Stimulated activated CD4-positive, alpha-beta T cell treated with anti-CD3 and anti-CD28 coated beads, Interleukin-15, amount 100 ng/mL, for 1 hour (primary cell): ENCODE data around the gene AKT3.

Experiments used
- DNase-seq, 2 donors: peaks; one replicate each; pipeline ENCODE4 v3.0.0-alpha.2; 2020; ENCODE audit warnings: low read depth in 1 of 2, low spot score in 1 of 2

AKT3 gene

DNA sequence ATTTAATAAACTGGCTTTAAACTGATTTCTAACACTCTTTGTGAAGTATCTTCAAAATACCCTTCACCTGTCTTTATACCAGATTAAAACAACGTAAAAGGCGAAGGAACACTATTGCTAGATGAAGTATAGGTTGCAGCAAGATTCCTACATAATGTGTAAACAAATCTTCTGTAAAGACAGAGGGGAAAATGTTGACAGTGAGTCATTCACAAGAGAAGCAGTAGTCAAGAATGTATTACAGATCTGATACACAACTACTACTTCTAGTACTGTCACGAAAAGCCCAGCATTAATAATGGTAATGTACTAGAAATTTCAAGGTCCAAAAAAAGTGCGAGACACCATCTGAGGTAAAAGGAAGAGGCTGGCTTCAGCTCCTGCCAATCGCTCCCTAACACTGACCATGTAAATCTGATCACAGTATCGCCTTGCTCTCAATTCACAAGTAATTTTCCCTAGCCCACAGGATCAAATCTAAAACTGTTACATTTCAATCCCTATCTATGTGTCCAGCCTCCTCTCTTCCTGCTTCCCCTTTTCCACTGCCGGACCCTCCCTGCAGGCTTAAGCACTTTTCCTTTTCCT is 290.4 kb downstream of the AKT3 start:
- no peak for DNase-seq

DNA sequence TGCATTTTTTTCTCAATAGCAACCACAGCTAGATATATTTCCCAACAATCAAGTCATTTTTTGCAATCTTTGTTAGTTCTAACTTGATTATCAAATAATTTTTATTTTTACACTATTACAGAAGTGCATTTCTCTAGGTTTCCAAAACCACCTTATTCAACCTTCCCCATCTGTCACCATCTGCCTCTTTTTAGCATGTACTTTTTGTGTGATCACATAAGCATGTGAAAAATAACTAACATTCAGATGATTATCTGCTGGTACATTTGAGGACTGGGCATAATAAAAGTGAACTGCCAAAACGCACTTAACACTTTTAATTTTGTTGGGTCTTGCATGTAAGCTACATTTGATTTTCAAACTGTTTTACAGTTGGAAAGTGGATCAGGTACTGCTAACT is 291.5 kb downstream of the AKT3 start:
- DNase-seq = no peak

DNA sequence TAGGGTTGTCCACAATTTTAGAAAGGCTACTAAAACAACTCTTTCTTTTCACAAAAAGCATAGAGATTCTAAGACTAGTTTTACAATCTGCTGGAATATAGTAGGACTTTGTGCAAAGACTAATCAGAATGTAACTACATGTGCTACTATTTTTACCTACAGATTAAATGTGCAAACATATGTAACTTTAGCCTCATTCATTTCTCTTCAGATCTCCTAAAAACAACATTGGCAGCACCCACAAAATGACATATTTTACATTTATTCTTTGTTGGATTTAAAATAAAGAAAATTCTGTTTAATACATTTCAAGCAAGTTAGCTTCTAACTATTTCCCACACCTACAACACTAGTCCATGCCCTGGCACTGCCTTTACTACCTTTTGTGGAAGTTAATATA is 292.2 kb downstream of the AKT3 start:
- no peak for DNase-seq

DNA sequence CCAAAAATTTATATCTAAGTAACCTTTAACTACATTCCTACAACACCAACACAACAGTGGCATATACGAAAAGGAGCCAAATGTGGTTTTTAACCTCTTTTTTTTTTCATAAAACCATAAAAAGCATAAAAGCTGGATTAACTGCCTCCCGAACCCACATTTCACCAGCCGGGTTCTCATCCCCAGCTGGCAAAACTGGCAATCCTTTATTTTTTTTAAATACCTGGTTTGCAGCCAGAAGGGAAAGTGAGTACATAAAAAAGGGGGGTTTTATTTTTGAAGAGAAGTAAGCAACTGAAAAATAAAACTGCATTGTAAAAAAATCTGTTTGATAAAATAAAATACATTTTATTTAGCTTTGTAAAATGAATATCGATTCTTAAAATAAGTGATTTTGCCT is 295.4 kb downstream of the AKT3 start:
- no peak for DNase-seq

DNA sequence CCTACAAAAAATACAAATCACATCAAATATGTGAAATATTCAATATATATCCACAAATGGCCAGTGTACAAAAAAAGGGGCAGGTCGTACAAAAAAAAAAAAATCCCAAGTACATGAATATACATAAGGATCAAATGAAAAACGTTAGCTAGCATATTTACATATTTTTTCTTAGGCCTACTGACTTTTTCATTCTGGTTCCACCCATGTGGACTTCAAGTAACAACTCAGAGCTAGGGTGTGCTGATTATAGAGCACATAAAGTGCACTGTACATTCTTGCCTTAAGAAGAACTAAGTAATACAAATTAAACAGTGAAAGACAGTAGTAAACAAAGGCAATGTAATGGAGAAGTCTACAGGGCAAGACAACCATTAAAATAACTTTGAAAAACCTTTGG is 297.0 kb downstream of the AKT3 start:
- no peak for DNase-seq

DNA sequence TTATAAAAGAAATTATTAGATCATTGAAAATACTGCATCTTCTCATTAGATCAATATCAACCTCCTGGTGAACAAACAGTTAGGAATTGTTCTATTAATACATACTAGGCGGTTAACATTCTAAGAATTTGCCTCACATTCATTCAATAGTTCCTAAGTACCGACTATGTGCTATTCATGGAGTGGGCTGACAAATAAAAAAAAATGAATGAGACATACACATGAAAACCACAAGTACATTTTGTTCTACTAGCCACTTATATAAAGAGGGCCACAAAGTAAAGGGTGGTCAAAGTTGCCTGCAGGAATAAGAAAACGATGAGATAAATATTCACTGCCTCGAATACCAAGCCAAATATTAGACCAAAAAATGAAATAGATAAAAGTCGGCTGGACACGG is 299.8 kb downstream of the AKT3 start:
- DNase-seq = no peak

DNA sequence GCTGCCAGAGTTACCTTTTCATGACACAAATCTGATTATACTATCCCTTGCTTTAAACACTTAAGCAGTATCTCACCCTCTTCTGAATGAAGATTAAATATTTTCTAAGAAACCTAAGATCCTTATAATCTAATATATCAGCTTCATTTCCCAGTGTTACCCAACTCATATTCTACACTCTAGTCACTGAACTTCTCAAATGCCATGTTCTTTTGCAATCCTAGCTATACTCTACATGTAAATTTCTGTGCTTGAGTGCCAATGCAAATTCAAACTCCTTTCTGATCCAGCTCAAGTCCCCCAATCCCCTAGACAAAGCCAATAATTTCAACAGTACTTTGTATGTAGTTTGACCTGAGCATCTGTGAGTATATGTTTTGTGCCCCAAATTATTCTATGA is 300.3 kb downstream of the AKT3 start:
- DNase-seq = no peak

DNA sequence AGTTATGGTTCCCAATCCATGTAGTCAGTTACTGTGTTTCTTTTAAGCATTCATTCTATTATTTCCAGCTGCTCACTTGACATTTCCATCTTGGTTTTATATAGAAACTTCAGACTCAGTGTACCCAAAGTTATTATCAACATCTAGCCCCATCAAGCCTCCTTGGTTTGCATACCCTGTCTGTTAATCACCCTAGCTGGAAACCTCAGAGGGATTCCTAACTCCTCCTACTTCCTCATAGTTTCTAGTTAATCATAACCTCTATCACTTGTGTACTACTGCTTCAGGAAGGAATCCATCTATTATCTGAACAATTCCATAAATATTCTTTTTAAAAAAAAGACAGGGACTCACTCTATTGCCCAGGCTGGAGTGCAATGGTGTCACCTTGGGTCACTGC is 300.9 kb downstream of the AKT3 start:
- DNase-seq = no peak

DNA sequence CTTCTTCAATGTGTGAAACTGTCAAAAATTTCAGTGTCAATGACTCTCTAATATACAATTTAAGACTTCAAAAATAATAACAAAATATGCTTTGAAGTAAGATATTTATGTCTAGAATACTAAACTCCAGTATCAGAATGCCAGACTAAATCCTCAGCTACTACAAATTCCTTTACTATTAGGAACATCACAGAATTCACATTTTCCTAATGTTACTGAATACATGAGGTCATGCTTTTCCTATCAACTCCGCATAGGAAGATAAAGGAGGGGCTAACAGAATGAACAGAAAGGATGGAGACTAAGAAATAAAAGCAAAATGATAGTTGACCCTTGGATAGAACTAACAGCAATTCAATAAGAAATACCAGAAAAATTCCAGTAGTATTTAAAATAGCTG is 301.5 kb downstream of the AKT3 start:
- no peak for DNase-seq

DNA sequence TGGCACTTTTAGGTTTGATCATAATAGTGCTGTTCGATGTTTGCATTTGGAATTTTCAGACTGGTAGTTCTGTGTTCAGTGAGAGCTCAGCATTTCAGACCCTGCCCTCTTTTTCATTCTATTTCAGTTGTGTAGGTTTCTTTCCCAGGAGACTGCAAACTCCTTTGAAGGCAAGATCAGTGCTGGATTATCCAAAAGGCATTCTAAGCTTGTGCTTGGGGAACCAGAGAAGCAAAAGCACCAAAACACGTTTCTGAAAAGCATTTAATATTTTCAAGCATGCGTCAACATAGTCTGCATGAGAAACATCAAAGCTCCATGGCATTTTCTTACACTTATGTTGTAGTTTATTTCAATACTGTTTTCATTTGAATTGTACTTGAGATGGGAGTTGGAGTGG is 302.2 kb downstream of the AKT3 start:
- no peak for DNase-seq

DNA sequence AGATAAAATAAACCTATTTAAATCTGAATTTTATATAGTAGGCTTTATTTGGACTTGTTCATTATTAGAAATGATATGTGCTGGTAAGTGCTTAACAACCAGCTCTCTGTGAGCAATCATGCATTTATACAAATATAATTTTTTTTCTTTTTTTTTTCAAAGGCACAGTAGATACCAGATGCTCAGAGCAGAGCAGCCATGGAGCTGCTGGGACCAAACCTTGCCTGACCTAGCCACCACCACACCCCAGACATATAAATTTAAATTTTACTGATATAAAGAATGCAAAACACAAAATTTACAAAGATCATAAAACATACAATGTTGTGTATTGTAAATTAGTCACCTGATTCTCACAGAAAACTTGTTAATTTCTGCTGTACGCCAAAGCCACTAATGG is 303.6 kb downstream of the AKT3 start:
- no peak for DNase-seq

DNA sequence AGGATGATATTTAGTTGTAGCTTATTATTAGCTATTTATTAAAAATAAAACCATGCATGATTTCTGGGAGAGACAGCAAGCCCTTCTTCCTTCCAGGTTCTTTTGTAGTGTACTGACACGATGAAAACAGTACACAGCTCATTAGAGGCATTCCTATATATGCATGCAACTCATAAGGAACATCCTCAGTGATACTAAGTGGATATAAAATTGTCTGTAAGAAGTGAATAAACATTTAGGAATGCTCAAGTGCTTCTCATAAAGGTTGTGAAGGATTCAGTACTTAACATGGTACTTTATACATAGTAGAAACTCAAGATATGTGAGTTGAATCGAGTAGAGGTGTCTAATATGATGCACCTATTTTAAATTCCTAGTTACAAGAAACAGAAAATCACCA is 306.5 kb downstream of the AKT3 start:
- no peak for DNase-seq

DNA sequence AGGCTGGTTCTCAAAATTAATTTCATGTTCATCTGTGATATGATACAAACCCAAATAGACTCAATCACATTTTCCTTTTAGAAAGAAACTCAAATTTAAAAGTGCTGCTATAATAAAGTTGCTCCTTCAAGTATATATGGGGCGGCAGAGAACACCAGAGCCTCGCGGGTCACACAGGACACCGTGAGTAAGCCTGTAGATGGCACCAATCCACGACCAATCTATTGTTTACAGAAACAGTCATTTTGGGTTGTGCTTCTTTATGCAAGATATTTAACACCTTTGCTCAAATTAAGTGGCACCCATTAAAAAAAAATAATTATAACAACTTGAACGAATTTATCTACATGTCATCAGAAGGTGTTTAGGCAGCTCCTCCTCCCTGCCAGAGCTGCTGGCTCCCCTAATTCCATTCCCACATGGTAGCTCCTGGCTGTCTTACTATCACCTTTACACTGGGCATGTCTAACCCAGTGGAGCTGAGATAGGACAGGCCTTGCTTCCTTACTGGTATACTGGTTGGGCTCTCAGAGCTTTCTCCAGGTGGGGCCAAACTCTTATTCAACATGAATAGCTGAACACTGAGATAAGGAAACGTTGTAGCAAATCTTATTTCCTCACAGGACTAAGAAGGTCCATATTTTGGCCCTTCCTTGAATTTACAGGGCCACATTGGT is 307.2 kb downstream of the AKT3 start:
- no peak for DNase-seq

DNA sequence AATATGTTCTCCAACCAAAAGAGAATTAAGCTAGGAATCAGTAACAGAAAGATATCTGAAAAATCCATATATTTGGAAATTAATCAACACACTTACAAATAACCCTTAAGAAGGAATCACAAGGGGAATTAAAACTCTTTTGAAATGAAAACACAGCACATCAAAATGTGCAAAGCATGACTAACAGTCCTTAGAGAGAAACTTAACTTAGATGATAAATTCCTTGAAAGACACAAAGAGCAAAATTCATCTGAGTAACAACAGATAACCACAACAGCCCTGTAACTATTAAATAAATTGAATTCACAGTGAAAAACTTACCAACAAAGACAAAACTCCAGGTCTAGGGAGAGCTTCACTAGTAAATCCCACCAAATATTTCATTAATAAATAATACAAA is 310.4 kb downstream of the AKT3 start:
- DNase-seq = no peak

DNA sequence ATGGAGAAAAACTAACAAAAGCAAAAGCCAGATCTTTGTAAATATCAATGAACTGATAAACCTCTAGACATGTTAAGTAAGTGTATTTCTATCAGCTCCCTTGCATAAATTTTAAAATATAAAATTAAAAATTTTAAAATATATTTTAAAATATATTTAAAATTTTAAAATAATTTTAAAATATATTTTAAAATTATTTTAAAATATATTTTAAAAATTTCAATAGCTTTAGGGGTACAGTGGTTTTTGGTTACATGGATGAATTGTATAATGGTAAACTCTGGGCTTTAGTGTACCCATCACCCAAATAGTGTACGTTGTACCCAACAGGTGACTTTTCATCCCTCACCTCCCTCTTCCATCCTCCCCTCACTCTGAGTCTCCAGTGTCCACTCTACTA is 315.0 kb downstream of the AKT3 start:
- no peak for DNase-seq

DNA sequence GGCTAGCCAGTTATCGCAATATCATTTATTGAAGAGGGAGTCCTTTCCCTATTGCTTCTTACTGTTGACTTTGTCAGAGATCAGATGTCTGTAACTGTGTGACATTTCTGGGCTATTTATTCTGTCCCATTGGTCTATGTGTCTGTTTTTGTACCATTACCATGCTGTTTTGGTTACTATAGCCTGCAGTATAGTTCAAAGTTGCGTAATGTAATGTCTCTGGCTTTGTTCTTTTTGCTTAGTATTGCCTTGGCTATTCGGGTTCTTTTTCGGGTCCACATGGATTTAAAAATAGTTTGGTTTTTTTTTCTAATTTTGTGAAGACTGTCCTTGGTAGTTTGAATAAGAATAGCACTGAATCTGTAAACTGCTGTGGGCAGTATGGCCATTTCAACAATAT is 320.5 kb downstream of the AKT3 start:
- DNase-seq = no peak

DNA sequence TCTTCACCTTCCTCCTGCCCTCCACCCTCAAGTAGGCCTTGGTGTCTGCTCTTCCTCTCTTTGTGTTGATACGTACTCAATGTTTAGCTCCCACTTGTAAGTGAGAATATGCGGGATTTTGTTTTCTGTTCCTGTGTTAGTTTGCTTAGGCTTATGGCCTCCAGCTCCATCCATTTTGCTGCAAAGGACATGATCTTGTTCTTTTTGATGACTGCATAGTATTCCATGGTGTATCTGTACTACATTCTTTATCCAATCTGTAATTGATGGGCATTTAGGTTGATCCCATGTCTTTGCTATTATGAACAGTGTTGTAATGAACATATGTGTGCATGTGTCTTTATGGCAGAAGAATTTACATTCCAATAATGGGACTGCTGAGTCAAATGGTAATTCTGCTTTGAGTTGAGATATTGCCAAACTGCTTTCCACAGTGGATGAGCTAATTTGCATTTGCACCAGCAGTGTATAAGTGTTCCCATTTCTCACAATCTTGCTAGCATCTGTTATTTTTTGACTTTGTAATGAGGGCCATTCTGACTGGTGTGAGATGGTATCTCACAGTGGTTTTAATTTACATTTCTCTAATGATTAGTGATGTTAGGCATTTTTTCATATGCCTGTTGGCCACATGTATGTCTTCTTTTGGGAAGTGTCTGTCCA is 321.5 kb downstream of the AKT3 start:
- DNase-seq = no peak

DNA sequence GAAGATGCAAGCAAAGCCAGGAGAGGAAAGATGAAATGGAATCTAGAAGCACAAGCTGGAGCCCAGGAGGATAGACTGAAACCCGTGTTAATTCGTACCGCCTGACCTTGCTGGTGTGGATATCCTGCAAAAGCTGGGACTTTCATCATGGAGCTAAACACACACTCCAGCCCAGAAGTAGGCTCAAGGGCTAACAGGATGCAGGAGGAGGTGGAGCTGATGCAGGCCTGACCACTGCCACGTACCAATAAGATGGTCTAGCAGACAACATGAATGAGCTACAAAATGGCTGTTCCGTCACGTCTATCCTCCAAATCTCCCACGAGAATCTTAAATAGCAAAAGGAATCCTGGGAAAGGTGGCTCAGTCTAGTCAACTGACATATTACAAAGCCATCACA is 323.9 kb downstream of the AKT3 start:
- no peak for DNase-seq

DNA sequence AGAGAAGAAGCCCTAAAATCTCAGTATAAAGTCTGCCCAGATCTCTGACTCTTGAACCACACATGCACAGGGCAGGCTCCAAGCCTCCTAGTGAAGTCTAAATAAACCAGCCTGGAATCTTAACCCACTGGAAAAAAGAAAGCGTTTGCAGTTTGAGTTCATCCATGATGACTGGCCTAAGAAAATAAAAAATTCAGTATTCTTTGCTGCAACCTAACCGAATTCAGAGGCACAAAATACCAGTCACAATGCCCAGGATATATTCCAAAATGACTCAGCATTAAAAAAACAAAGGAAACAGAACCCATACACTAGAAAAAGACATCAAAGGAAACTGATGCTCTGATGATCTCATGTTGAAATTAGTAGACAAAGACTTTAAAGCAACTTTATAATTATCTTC is 325.0 kb downstream of the AKT3 start:
- no peak for DNase-seq

DNA sequence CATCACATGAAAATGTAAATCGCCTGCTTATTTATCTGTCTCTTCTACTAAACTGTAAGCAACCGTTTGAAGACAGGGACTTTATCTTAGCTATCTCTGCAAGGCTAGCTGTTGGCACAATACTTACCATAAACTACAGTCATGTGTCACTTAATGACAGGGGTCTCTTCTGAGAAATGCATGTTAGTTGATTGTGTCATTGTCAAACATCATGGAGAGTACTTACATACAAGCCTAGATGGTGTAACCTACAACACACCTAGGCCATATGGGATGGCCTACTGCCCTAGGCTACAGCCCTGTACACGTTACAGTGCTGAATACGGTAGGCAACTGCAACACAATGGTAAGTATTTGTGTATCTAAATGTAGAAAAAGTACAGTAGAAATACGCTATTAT is 326.3 kb downstream of the AKT3 start:
- no peak for DNase-seq

DNA sequence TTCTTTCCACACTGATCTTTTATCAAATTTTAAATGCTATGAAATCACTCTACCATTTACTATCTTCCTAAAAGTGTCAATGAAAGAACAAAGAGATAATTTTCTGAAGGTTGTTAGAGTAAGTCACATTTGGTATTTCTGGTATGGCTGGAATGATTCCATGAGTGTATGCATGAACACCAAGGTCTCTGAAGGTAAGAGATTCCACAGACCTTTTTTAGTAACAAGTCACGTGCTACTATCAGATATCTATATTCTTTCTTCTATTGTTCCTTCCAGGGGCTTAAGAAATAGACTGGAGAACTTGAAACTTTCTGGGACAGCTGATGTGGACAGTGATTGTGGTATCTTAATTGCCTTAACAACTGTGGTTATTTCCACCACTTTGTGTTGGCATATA is 329.2 kb downstream of the AKT3 start:
- no peak for DNase-seq

DNA sequence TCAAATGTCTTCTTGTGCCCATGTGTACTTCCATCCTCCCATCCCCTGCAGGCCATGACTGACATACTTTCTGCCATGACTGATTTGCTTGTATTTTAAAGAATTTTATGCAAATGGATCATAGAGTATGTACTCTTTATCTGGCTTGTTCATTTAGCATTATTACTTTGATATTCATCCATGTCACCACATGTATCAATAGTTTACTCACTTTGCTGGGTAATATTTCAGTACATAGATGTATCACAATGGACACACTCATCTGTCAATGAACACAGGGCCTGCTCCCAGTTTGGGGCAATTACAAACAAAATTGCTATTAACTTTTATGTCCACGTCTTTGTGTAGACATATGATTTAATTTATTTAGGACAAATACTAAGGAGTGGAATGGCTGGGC is 335.1 kb downstream of the AKT3 start:
- DNase-seq = no peak
